HepG2 (cell line): Measurements from ENCODE around the gene SUB1. TPM values are rescaled to one million over a fixed set of nuclear protein-coding genes. Genes with fewer than 3 reads are reported as not detected.

Source experiments
- ATAC-seq: fragments of 200-7000 bp; cut with Tn5 transposase; 3 replicates; pipeline ENCODE4 v1.9.1; 2020; ENCODE audit warnings: mild to moderate bottlenecking, moderate library complexity
- BruUV-seq: library from RNA; stranded (reverse); fragments of 400-500 nt; replicated peaks from 2 replicates; lab custom pipeline; 2021; lab: Mats Ljungman, UMichigan
- CTCF ChIA-PET: fragments of 300-600 bp; formaldehyde crosslinking; extraction: SDS; loops from one replicate; lab custom pipeline; 2021; ENCODE audit warnings: low total read pairs, inconsistent platforms, low intra/inter-chr PET ratio; lab: Yijun Ruan, JAX
- POLR2A ChIA-PET: fragments of 350-600 bp; sonication (Branson Sonifier 250); formaldehyde crosslinking; loops from one replicate; lab custom pipeline; 2020; ENCODE audit warnings: antibody characterized with exemption, inconsistent platforms; lab: Yijun Ruan, JAX
- DNase-seq: peaks from one replicate; pipeline ENCODE4 v3.0.0-alpha.2; 2015; ENCODE audit warnings: low spot score
- FAIRE-seq: peaks from 3 replicates; lab custom pipeline; 2011; peaks lifted over from hg19 to GRCh38; lab: Jason Lieb, UNC
- H2AFZ ChIP-seq: one replicate; pipeline ENCODE4 v1.6.1; 2011; ENCODE audit warnings: low read length, inconsistent platforms
- H3K27ac ChIP-seq: fragments of 300-600 bp; 3 replicates; pipeline ENCODE4 v1.8.0; 2011; ENCODE audit warnings: mixed run types, mild to moderate bottlenecking, mixed read lengths, low read length, inconsistent platforms; ENCODE audit not compliant: insufficient read depth; ENCODE audit errors: extremely low read length
- H3K27me3 ChIP-seq, 2 experiments: fragments of 200-600 bp in 1 of 2; 2 replicates in 1 of 2; 3 replicates in 1 of 2; pipeline versions ENCODE4 v1.6.0 to v1.8.0; 2011; ENCODE audit warnings: low read length in 2 of 2, mild to moderate bottlenecking in 2 of 2, moderate library complexity in 2 of 2, inconsistent platforms in 1 of 2; ENCODE audit not compliant: insufficient read depth in 2 of 2, control insufficient read depth in 1 of 2
- H3K36me3 ChIP-seq, 2 experiments: fragments of 200-600 bp in 1 of 2; replicated peaks in 1 of 2; 2 replicates in 1 of 2; 3 replicates in 1 of 2; pipeline versions ENCODE4 v1.5.1 to v1.8.0; 2011; ENCODE audit warnings: low read length in 2 of 2, inconsistent platforms in 1 of 2; ENCODE audit not compliant: insufficient read depth in 2 of 2, control insufficient read depth in 1 of 2
- H3K4me1 ChIP-seq: 2 replicates; pipeline ENCODE4 v1.5.1; 2012; ENCODE audit warnings: low read length, inconsistent platforms; ENCODE audit not compliant: insufficient read depth
- H3K4me2 ChIP-seq: 2 replicates; pipeline ENCODE4 v1.6.0; 2011; ENCODE audit warnings: low read depth, low read length, inconsistent platforms
- H3K4me3 ChIP-seq, 3 experiments: fragments of 200-600 bp in 1 of 3; sonication (generic), shearing (Covaris generic) in 1 of 3; replicated peaks in 1 of 3; 2 replicates each; pipeline ENCODE4 v1.5.1; 2011 to 2016; ENCODE audit warnings: low read length in 3 of 3, inconsistent platforms in 2 of 3, low read depth in 2 of 3, mild to moderate bottlenecking in 2 of 3, control low read depth in 1 of 3, mixed read lengths in 1 of 3; ENCODE audit not compliant: insufficient read depth in 1 of 3
- H3K79me2 ChIP-seq: one replicate; pipeline ENCODE4 v1.6.1; 2011; ENCODE audit warnings: low read length, inconsistent platforms; ENCODE audit not compliant: insufficient read depth
- H3K9ac ChIP-seq: 2 replicates; pipeline ENCODE4 v1.6.0; 2011; ENCODE audit warnings: mild to moderate bottlenecking, low read depth, low read length, inconsistent platforms; ENCODE audit not compliant: insufficient read depth
- H3K9me3 ChIP-seq: 2 replicates; pipeline ENCODE4 v1.5.1; 2012; ENCODE audit warnings: mild to moderate bottlenecking, low read length
- H4K20me1 ChIP-seq: 2 replicates; pipeline ENCODE4 v1.6.0; 2011; ENCODE audit warnings: inconsistent platforms, mild to moderate bottlenecking, low read length, moderate library complexity; ENCODE audit not compliant: insufficient read depth
- CHD2 ChIP-seq: IDR thresholded peaks from 2 replicates; pipeline ENCODE4 v1.6.1; 2011; ENCODE audit warnings: low read depth, low read length, improper control_type of control experiment
- FOXA1 ChIP-seq, 2 experiments: fragments of 450-650 bp in 1 of 2; sonication (generic) in 1 of 2; formaldehyde crosslinking in 1 of 2; IDR thresholded peaks; 2 replicates each; pipeline versions ENCODE4 v1.4.0 to v1.6.1; 2016 to 2020; ENCODE audit warnings: missing genetic modification reagents in 1 of 2
- HNF4A ChIP-seq: sonication (generic); formaldehyde crosslinking; IDR thresholded peaks from 2 replicates; pipeline ENCODE4 v1.4.0; 2020; ENCODE audit warnings: missing genetic modification reagents
- HOXA3 ChIP-seq: sonication (generic); formaldehyde crosslinking; IDR thresholded peaks from 2 replicates; pipeline ENCODE4 v1.5.0; 2020; ENCODE audit warnings: missing genetic modification reagents
- PAXIP1 ChIP-seq: sonication (generic); formaldehyde crosslinking; conservative IDR thresholded peaks from 2 replicates; pipeline ENCODE4 v1.4.0; 2020; ENCODE audit warnings: mild to moderate bottlenecking, missing genetic modification reagents, moderate library complexity
- SOX13 ChIP-seq, 3 experiments: fragments of 450-650 bp in 1 of 3; sonication (generic) in 1 of 3; formaldehyde crosslinking in 1 of 3; IDR thresholded peaks in 2 of 3; conservative IDR thresholded peaks in 1 of 3; 2 replicates each; pipeline versions ENCODE4 v1.5.0 to v1.6.1; 2016 to 2020; ENCODE audit warnings: antibody characterized with exemption in 1 of 3, mild to moderate bottlenecking in 1 of 3, missing compliant biosample characterization in 1 of 3, missing genetic modification reagents in 1 of 3, moderate library complexity in 1 of 3
- SOX6 ChIP-seq, 2 experiments: fragments of 450-650 bp in 1 of 2; sonication (generic) in 1 of 2; formaldehyde crosslinking in 1 of 2; IDR thresholded peaks; 2 replicates each; pipeline versions ENCODE4 v1.4.0 to v1.6.1; 2017 to 2020; ENCODE audit warnings: antibody characterized with exemption in 1 of 2, mild to moderate bottlenecking in 1 of 2, missing genetic modification reagents in 1 of 2
- TBX2 ChIP-seq: sonication (generic); formaldehyde crosslinking; IDR thresholded peaks from 2 replicates; pipeline ENCODE4 v1.5.0; 2020; ENCODE audit warnings: missing genetic modification reagents, mild to moderate bottlenecking, borderline replicate concordance
- ZNF558 ChIP-seq: sonication (generic); formaldehyde crosslinking; IDR thresholded peaks from 2 replicates; pipeline ENCODE4 v1.9.0; 2022; ENCODE audit warnings: mild to moderate bottlenecking, missing genetic modification reagents, borderline replicate concordance
- ZNF674 ChIP-seq: sonication (generic); formaldehyde crosslinking; IDR thresholded peaks from 2 replicates; pipeline ENCODE4 v1.5.0; 2020; ENCODE audit warnings: low read depth, mild to moderate bottlenecking, missing genetic modification reagents
- ZNF678 ChIP-seq: sonication (generic); formaldehyde crosslinking; IDR thresholded peaks from 2 replicates; pipeline ENCODE4 v1.4.0; 2020; ENCODE audit warnings: mild to moderate bottlenecking, missing genetic modification reagents
- WGBS: methylation state at CpG from one replicate; pipeline ENCODE4 v1.1.6; 2017; ENCODE audit warnings: low lambda C conversion rate; 5-methylcytosine and 5-hydroxymethylcytosine counted together
- in situ Hi-C: cut with HindIII; loops from 2 replicates; pipeline ENCODE4 v1.10.0; 2017; ENCODE audit warnings: low pct_unique_long_range_greater_than_20kb; ENCODE audit not compliant: extremely low pct_ligation_motif_present
- intact Hi-C: fragments of 100-400 bp; cut with micrococcal nuclease; formaldehyde crosslinking; loops from one replicate; pipeline ENCODE4 v1.10.0; 2022; ENCODE audit not compliant: unreplicated experiment
- polyA plus RNA-seq, 8 experiments: library from polyadenylated mRNA; depleted of rRNA in 3 of 8; stranded (reverse) in 7 of 8; unstranded in 1 of 8; fragments of >200 nt; fragmentation: Illumina TruSeq in 4 of 8; extraction: Trizol in 4 of 8; gene quantifications; 2 replicates each; pipeline versions ENCODE4 v1.2.1 to v1.2.3, GENCODE V29; 2011 to 2016; ENCODE audit warnings: low read depth in 4 of 8, missing spikeins in 1 of 8, mixed read lengths in 1 of 8; ENCODE audit not compliant: insufficient read depth in 1 of 8
- total RNA-seq, 5 experiments: library from RNA; depleted of rRNA; stranded (reverse); fragments of >200 nt; fragmentation: Illumina TruSeq; extraction: Trizol; gene quantifications; 2 replicates each; pipeline ENCODE4 v1.2.3, GENCODE V29; 2016; ENCODE audit warnings: low read depth in 1 of 5
- TF ChIP-seq, protein P1 (sequence below): sonication (generic); formaldehyde crosslinking; IDR thresholded peaks from 2 replicates; pipeline ENCODE4 v1.4.0; 2020; ENCODE audit warnings: missing genetic modification reagents

SUB1 gene
- total and polyA plus RNA-seq, 2 of the 13 experiments (the other 11 are each of a cell fraction or from before 2014, with no cell fraction given), result 182 to 693 TPM

- TF ChIP-seq, protein P1, sequence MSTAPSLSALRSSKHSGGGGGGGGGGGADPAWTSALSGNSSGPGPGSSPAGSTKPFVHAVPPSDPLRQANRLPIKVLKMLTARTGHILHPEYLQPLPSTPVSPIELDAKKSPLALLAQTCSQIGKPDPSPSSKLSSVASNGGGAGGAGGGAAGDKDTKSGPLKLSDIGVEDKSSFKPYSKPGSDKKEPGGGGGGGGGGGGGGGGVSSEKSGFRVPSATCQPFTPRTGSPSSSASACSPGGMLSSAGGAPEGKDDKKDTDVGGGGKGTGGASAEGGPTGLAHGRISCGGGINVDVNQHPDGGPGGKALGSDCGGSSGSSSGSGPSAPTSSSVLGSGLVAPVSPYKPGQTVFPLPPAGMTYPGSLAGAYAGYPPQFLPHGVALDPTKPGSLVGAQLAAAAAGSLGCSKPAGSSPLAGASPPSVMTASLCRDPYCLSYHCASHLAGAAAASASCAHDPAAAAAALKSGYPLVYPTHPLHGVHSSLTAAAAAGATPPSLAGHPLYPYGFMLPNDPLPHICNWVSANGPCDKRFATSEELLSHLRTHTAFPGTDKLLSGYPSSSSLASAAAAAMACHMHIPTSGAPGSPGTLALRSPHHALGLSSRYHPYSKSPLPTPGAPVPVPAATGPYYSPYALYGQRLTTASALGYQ, result no peak
- no peak for TF ChIP-seq ZNF558
- no peak for TF ChIP-seq FOXA1 (IDR thresholded peaks at IDR 0.05)
- peak; percentile 74 for TF ChIP-seq FOXA1 (CRISPR knock-in tag; IDR thresholded peaks at IDR 0.05)
- TF ChIP-seq ZNF678 (CRISPR knock-in tag), result no peak
Measured at GRCh38 chr5:32628049-32628844, 42.9 kb downstream of the SUB1 start (continued).

- no peak for FAIRE-seq
- WGBS, result 6% methylated on average over 4 of the region's 5 CpGs
- no peaks in the 10 kb centered on the region for H3K79me2 ChIP-seq
- H3K4me2 ChIP-seq, result peak overlapping the region; percentile 54
- H3K4me3 ChIP-seq, result no peak overlapping the region
- H3K4me1 ChIP-seq, result peaks cover 31% of the 10 kb centered on the region
- POLR2A ChIA-PET, result no interaction called here
- H3K27ac ChIP-seq, result no peak overlapping the region
- no peak overlapping the region for H3K9ac ChIP-seq
- ATAC-seq, result peak; percentile 84
- H3K27me3 ChIP-seq, result no peaks in the 10 kb centered on the region
- DNase-seq, result peak; percentile 43
- no peak overlapping the region for H2AFZ ChIP-seq
- no peaks in the 10 kb centered on the region for H3K9me3 ChIP-seq
- intact Hi-C loops, result no loop called here
- no peaks in the 10 kb centered on the region for H4K20me1 ChIP-seq
- CTCF ChIA-PET, result no interaction called here
- no TSS peak for BruUV-seq
- in situ Hi-C loops, result no loop called here
- no peaks in the 10 kb centered on the region for H3K36me3 ChIP-seq
- TF ChIP-seq HNF4A (CRISPR knock-in tag) (peak; percentile 44), SOX13 (IDR thresholded peaks at IDR 0.05) (no peak), SOX13 (CRISPR knock-in tag; conservative IDR thresholded peaks at IDR 0.05 in 1 of 2, IDR thresholded peaks at IDR 0.05 in 1 of 2) (peak in 1 of 2 experiments; percentile 54; a peak in 2 of 4 replicates), TBX2 (CRISPR knock-in tag) (0 out of 2 replicates have a peak, but pooled peaks have one; percentile 11), HOXA3 (CRISPR knock-in tag) (0 out of 2 replicates have a peak, but pooled peaks have one; percentile 18), PAXIP1 (CRISPR knock-in tag) (peak; percentile 47; the same call in 1 of the 2 replicates), CHD2 (no peak), SOX6 (IDR thresholded peaks at IDR 0.05) (no peak), SOX6 (CRISPR knock-in tag; IDR thresholded peaks at IDR 0.05) (peak; percentile 72), ZNF674 (no peak)
Measured at GRCh38 chr5:32630867-32631491, 45.6 kb downstream of the SUB1 start.
